ENCODE measurements around the gene LMO1.

DNA sequence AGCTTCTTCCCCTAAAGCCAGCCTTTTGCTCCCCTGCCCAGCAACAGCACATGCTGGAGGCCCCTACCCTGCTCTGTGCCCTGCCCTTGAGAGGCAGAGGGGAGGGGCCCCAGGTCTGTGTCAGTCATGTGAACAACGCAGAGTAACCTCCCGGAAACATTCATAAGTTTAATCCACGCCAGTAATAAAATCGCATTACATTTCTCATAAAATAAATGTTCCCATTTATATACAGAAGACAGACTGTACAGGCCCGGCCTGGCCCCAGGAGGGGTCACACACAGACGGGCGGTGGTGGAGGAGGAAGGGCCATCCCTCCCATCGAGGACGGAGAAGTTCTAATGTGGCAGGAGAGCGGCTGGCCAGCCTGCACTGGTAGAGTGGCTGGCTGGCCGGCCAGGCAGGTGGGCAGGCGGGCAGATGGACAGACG, 39.5 kb downstream of the LMO1 start:
- TF ChIP-seq, protein P1, sequence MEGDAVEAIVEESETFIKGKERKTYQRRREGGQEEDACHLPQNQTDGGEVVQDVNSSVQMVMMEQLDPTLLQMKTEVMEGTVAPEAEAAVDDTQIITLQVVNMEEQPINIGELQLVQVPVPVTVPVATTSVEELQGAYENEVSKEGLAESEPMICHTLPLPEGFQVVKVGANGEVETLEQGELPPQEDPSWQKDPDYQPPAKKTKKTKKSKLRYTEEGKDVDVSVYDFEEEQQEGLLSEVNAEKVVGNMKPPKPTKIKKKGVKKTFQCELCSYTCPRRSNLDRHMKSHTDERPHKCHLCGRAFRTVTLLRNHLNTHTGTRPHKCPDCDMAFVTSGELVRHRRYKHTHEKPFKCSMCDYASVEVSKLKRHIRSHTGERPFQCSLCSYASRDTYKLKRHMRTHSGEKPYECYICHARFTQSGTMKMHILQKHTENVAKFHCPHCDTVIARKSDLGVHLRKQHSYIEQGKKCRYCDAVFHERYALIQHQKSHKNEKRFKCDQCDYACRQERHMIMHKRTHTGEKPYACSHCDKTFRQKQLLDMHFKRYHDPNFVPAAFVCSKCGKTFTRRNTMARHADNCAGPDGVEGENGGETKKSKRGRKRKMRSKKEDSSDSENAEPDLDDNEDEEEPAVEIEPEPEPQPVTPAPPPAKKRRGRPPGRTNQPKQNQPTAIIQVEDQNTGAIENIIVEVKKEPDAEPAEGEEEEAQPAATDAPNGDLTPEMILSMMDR (IDR thresholded peaks at IDR 0.05) = no peak
- no peak for TF ChIP-seq POLR2A (IDR thresholded peaks at IDR 0.05)
